HFF-Myc (cell line): Measurements from ENCODE around the gene RABAC1.

Experiments
- DNase-seq: peaks from one replicate; pipeline ENCODE4 v3.0.0-alpha.2; 2011; ENCODE audit warnings: low read depth; ENCODE audit errors: extremely low read depth
- H3K4me3 ChIP-seq: replicated peaks from 2 replicates; pipeline ENCODE4 v1.5.1; 2011; ENCODE audit warnings: low read depth, mild to moderate bottlenecking, control low read depth, low read length
- CTCF ChIP-seq: IDR thresholded peaks from 2 replicates; pipeline ENCODE4 v1.5.1; 2012; ENCODE audit warnings: mild to moderate bottlenecking, low read depth, low read length, control low read depth; ENCODE audit errors: missing control alignments

The RABAC1 gene

GRCh38 chr19:41913538-41914423 is 45.3 kb downstream of the RABAC1 start:
- TF ChIP-seq CTCF = no peak
- H3K4me3 ChIP-seq = no peak overlapping the region
- no peak for DNase-seq

DNA sequence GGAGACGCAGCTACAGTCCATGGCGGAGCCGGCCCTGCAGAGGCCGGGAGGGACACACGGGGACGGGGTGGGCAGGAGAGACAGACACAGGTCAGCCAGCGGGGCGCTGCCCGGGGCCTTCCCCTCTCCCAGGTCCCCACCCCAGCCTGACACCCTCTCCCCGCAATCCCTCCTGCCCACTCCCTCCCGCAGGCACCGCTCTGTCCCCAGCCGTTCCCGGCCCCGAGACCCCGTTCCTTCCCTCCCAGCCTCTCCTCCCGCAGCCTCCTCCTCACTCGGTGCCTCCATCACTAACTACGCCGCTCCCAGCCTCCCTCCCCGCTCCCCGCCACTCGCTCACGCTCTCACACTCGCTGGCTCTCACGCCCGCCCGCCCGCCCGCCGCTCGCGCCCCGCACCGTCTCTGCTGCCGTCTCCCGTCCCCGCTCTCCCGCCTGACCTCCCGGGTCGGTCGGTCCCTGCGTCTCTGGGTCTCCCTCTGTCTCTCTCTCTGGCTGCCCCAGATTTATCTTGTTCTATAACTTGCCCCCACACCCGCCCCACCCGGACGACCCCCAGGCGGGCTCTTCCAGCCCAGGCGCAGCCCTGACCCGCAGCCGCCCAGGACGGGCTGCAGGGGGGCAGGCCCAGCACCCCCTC is 46.1 kb downstream of the RABAC1 start:
- no peak overlapping the region for H3K4me3 ChIP-seq
- no peak for TF ChIP-seq CTCF
- DNase-seq = no peak

DNA sequence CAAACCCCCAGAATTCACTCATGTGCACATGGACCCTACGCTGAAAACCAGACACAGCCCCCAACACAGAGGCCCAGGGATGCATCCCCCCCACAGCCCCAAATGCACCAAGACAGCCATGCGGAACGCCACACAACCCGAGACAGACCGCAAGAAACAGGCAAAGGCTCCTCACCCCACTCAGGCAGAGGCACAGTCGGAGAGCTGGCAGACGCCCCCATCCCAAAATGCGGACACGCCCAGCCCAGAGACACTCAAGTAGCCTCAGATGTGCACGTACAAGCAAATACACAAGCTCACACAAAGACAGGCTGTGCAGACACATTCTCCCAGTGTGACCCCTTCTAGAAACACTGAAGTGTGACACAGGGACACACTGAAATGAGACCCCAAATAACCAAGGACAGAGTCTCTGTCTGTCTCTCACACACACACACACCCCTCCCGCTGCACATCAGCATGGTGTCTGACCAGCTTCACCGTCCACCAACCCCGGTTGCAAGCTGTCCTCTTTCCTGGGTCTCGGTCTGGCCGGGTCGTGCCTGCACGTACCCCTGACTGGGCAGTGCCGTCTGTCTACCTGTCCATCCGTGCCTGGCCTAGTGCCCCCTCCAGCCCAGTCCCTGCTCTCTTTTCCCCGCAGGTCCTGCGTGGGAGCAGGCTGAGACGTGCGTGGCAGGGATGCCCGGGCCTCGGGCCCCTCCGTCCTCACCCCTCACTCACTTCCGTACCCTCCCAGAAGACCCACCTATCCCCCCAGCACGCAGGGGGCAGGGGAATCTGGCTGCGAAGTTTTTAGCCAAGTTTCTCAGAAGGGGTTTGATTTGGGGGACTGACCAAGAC is 47.0 kb downstream of the RABAC1 start:
- TF ChIP-seq CTCF = no peak
- no peak overlapping the region for H3K4me3 ChIP-seq
- no peak for DNase-seq

DNA sequence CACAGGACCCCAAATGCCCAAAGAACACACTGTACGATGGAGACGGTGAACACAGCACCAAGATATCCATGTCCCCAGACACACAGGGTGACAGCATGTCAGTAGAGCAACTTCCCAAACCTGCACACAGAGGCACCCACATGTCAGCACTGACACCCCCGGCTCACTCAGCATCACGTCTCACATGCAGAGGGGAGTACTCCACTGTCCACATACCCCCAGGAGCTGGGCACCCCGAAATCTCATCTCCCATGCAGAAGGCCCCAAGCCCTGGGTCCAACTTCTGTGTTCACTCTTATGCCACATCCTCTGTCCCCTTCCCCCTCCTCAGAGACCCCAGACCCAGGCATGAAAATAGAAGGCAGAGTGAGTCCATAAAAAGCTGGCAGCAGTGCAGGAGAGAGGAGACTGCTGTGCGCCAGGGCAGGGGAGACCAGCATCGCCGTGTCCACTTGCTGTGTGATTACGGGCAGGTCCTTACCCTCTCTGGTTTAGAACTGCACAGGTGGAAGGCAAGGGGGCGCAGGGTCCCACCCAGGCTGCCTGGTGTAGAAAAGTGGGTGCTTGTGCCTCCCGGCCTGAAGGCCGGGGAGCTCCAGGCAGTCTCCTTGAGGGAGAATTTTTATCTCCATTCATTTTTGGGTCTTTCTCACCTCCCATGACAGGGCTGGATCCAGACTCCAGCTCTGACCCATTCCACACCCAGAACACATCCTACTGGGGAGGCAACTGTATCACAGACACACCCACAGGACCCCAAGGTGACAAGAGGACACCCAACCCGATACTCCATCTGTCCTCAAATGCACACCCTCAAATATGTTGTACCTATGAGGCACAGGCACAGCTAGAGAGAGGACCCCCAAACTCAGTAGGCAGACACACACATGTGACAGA is 47.9 kb downstream of the RABAC1 start:
- DNase-seq = no peak
- TF ChIP-seq CTCF = no peak

GRCh38 chr19:41910240-41910991 is 48.7 kb downstream of the RABAC1 start:
- DNase-seq = no peak
- no peak for TF ChIP-seq CTCF
- H3K4me3 ChIP-seq = no peak overlapping the region

More for the DNA sequence above, 47.9 kb downstream of the RABAC1 start:
- no peak overlapping the region for H3K4me3 ChIP-seq
